Adrenal gland (tissue), 5 donors: Measurements from ENCODE around the gene SLC30A3.

ENCODE experiments used
- POLR2A ChIP-seq, 2 donors: fragments of 450-650 bp; IDR thresholded peaks; one replicate each; pipeline ENCODE4 v1.6.1; 2017; ENCODE audit warnings: antibody characterized with exemption in 2 of 2, mild to moderate bottlenecking in 2 of 2, moderate library complexity in 1 of 2
- TF ChIP-seq, protein P1 (sequence below), 6 experiments: fragments of 450-650 bp in 4 of 6; fragments of 200-600 bp in 2 of 6; sonication (generic) in 1 of 6; IDR thresholded peaks; 1 replicate in 5 of 6; 2 replicates in 1 of 6; pipeline versions ENCODE4 v1.5.1 to v1.8.0; 2016 to 2021; ENCODE audit warnings: antibody characterized with exemption in 6 of 6, mild to moderate bottlenecking in 2 of 6, moderate library complexity in 1 of 6
- donor health status: DM: no; HTN: no; CAD: no.

DNA sequence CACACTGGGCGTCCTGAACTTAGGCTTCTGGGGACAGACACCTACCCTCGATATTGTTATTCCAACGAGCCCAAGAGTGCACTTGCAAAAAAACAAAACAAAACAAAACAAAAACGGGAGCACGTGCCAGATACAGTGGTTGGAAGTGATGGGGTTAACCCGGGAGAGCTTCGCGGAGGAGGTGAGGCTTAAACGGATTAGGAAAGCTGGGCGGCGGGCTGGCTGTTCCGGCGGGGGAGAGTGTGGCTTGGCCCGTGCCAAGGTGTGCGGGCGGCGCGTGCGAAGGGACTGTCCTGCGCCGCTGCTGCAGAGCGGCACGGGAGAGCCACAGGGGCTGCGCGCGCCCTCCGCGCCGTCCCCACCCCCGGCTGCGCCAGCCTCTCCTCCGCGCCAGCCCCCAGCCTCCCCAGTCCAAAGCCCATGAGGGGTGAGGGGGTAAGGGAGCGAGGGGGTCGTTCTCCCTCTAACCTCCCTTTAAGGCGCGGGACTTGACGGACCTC is 1.5 kb upstream of the SLC30A3 start:
- no peak for TF ChIP-seq POLR2A (IDR thresholded peaks at IDR 0.05)
- TF ChIP-seq, protein P1, sequence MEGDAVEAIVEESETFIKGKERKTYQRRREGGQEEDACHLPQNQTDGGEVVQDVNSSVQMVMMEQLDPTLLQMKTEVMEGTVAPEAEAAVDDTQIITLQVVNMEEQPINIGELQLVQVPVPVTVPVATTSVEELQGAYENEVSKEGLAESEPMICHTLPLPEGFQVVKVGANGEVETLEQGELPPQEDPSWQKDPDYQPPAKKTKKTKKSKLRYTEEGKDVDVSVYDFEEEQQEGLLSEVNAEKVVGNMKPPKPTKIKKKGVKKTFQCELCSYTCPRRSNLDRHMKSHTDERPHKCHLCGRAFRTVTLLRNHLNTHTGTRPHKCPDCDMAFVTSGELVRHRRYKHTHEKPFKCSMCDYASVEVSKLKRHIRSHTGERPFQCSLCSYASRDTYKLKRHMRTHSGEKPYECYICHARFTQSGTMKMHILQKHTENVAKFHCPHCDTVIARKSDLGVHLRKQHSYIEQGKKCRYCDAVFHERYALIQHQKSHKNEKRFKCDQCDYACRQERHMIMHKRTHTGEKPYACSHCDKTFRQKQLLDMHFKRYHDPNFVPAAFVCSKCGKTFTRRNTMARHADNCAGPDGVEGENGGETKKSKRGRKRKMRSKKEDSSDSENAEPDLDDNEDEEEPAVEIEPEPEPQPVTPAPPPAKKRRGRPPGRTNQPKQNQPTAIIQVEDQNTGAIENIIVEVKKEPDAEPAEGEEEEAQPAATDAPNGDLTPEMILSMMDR (IDR thresholded peaks at IDR 0.05), result no peak
